Measurements from ENCODE around the gene MTX1.
"Not testable (repeated sequence)": the region's sequence is repeated elsewhere in the genome, so short reads cannot be mapped to it uniquely, and the experiment has no call there.

Gene MTX1

GRCh38 chr1:155218854-155219591 lies 10.5 kb downstream of the MTX1 start:
- ATAC-seq (replicated peaks), result no peak
- no peaks in the 10 kb centered on the region for H3K9me3 Mint-ChIP-seq

GRCh38 chr1:155219592-155220031 lies 11.1 kb downstream of the MTX1 start:
- DNase-seq (no peak), ATAC-seq (replicated peaks) (peak; percentile 85)
- Mint-ChIP-seq H3K27me3 (no peaks in the 10 kb centered on the region), H3K36me3 (ENCODE audit: insufficient read depth) (no peaks in the 10 kb centered on the region), H3K4me3 (peak overlapping the region; percentile 29 to 35), H3K27ac (peak overlapping the region; percentile 69 to 82), H3K4me1 (ENCODE audit: low read depth in 2 of 2) (peaks cover 15 to 20% of the 10 kb centered on the region in 2 donors), H3K9me3 (no peaks in the 10 kb centered on the region)

More at GRCh38 chr1:155218854-155219591, 10.5 kb downstream of the MTX1 start:
- DNase-seq, result no peak
- Mint-ChIP-seq H3K4me1 (ENCODE audit: low read depth in 2 of 2) (peaks cover 15 to 20% of the 10 kb centered on the region in 2 donors), H3K27me3 (no peaks in the 10 kb centered on the region), H3K4me3 (peak overlapping the region; percentile 29 to 35), H3K36me3 (ENCODE audit: insufficient read depth) (no peaks in the 10 kb centered on the region), H3K27ac (peak overlapping the region; percentile 69 to 82)

- not testable (repeated sequence) for H3K36me3 Mint-ChIP-seq (ENCODE audit: insufficient read depth); H3K9me3 Mint-ChIP-seq; H3K27me3 Mint-ChIP-seq; H3K4me3 Mint-ChIP-seq; DNase-seq
- H3K4me1 Mint-ChIP-seq (ENCODE audit: low read depth in 2 of 2), result peaks cover 15% of the 10 kb centered on the region in 2 donors
- ATAC-seq (replicated peaks), result peak; percentile 12
- peak overlapping the region; percentile 69 to 82 for H3K27ac Mint-ChIP-seq
Measured at GRCh38 chr1:155220211-155220965, 11.9 kb downstream of the MTX1 start.

GRCh38 chr1:155223047-155223446 lies 14.6 kb downstream of the MTX1 start:
- Mint-ChIP-seq H3K4me3 (no peak overlapping the region), H3K4me1 (ENCODE audit: low read depth in 2 of 2) (peaks cover 27 to 30% of the 10 kb centered on the region in 2 donors)

GRCh38 chr1:155225404-155225759 lies 16.9 kb downstream of the MTX1 start:
- DNase-seq; H3K27me3 Mint-ChIP-seq; H3K9me3 Mint-ChIP-seq; H3K4me3 Mint-ChIP-seq; ATAC-seq (replicated peaks): not testable (repeated sequence)
- peaks cover 12 to 15% of the 10 kb centered on the region in 2 donors for H3K4me1 Mint-ChIP-seq (ENCODE audit: low read depth in 2 of 2)
- H3K36me3 Mint-ChIP-seq (ENCODE audit: insufficient read depth), result peaks cover 12% of the 10 kb centered on the region
- H3K27ac Mint-ChIP-seq, result peak overlapping the region in 1 of 2 donors; percentile 93

More at GRCh38 chr1:155223047-155223446, 14.6 kb downstream of the MTX1 start:
- H3K27ac Mint-ChIP-seq, result no peak overlapping the region
- H3K36me3 Mint-ChIP-seq (ENCODE audit: insufficient read depth), result peaks cover 12% of the 10 kb centered on the region
- no peak for DNase-seq
- H3K9me3 Mint-ChIP-seq, result no peaks in the 10 kb centered on the region
- no peaks in the 10 kb centered on the region for H3K27me3 Mint-ChIP-seq
- ATAC-seq (replicated peaks), result no peak

- ATAC-seq (replicated peaks) (peak; percentile 53), DNase-seq (peak; percentile 73 to 80 (median 76))
- Mint-ChIP-seq H3K9me3 (no peaks in the 10 kb centered on the region), H3K27ac (peak overlapping the region; percentile 91 to 93), H3K36me3 (ENCODE audit: insufficient read depth) (peaks cover 12% of the 10 kb centered on the region), H3K27me3 (no peaks in the 10 kb centered on the region), H3K4me1 (ENCODE audit: low read depth in 2 of 2) (peaks cover 12 to 15% of the 10 kb centered on the region in 2 donors), H3K4me3 (peak overlapping the region; percentile 88 to 92)
Measured at GRCh38 chr1:155226188-155226909, 17.9 kb downstream of the MTX1 start.

- H3K4me1 Mint-ChIP-seq (ENCODE audit: low read depth in 2 of 2), result peaks cover 12 to 15% of the 10 kb centered on the region in 2 donors
- ATAC-seq (replicated peaks), result peak; percentile 7
Measured at GRCh38 chr1:155226910-155227260, 18.4 kb downstream of the MTX1 start.

GRCh38 chr1:155227261-155228095 lies 19.0 kb downstream of the MTX1 start:
- ATAC-seq (replicated peaks) (peak; percentile 90), DNase-seq (peak; percentile 93 to 98 (median 97))
- H3K4me3 Mint-ChIP-seq, result peak overlapping the region; percentile 88 to 92
- H3K36me3 Mint-ChIP-seq (ENCODE audit: insufficient read depth), result peaks cover 12% of the 10 kb centered on the region
- H3K27me3 Mint-ChIP-seq, result no peaks in the 10 kb centered on the region
- H3K9me3 Mint-ChIP-seq, result no peaks in the 10 kb centered on the region
- H3K4me1 Mint-ChIP-seq (ENCODE audit: low read depth in 2 of 2), result peaks cover 12 to 15% of the 10 kb centered on the region in 2 donors
- peak overlapping the region; percentile 91 to 93 for H3K27ac Mint-ChIP-seq

More at GRCh38 chr1:155226910-155227260, 18.4 kb downstream of the MTX1 start:
- H3K27ac Mint-ChIP-seq, result peak overlapping the region; percentile 91 to 93
- H3K36me3 Mint-ChIP-seq (ENCODE audit: insufficient read depth), result peaks cover 12% of the 10 kb centered on the region
- H3K27me3 Mint-ChIP-seq, result no peaks in the 10 kb centered on the region
- H3K4me3 Mint-ChIP-seq, result peak overlapping the region; percentile 88 to 92
- H3K9me3 Mint-ChIP-seq, result no peaks in the 10 kb centered on the region
- DNase-seq, result no peak

GRCh38 chr1:155228096-155228427 lies 19.6 kb downstream of the MTX1 start:
- H3K4me1 Mint-ChIP-seq (ENCODE audit: low read depth in 2 of 2), result peaks cover 12 to 15% of the 10 kb centered on the region in 2 donors
- no peaks in the 10 kb centered on the region for H3K27me3 Mint-ChIP-seq
- H3K27ac Mint-ChIP-seq, result peak overlapping the region; percentile 91 to 93
- peak overlapping the region; percentile 88 to 92 for H3K4me3 Mint-ChIP-seq
- H3K36me3 Mint-ChIP-seq (ENCODE audit: insufficient read depth), result peaks cover 12% of the 10 kb centered on the region
- ATAC-seq (replicated peaks) (no peak), DNase-seq (no peak)
- no peaks in the 10 kb centered on the region for H3K9me3 Mint-ChIP-seq

GRCh38 chr1:155231302-155231701 lies 22.8 kb downstream of the MTX1 start:
- not testable (repeated sequence) for H3K4me3 Mint-ChIP-seq; H3K9me3 Mint-ChIP-seq; ATAC-seq (replicated peaks); H3K27me3 Mint-ChIP-seq; DNase-seq; H3K27ac Mint-ChIP-seq
- H3K36me3 Mint-ChIP-seq (ENCODE audit: insufficient read depth), result peaks cover 21% of the 10 kb centered on the region
- peaks cover 13 to 20% of the 10 kb centered on the region in 2 donors for H3K4me1 Mint-ChIP-seq (ENCODE audit: low read depth in 2 of 2)

- H3K4me1 Mint-ChIP-seq (ENCODE audit: low read depth in 2 of 2), result peaks cover 4 to 12% of the 10 kb centered on the region in 2 donors
- not testable (repeated sequence) for ATAC-seq (replicated peaks)
Measured at GRCh38 chr1:155232001-155232978, 23.8 kb downstream of the MTX1 start.

GRCh38 chr1:155233502-155233901 lies 25.0 kb downstream of the MTX1 start:
- H3K27ac Mint-ChIP-seq; ATAC-seq (replicated peaks); H3K9me3 Mint-ChIP-seq; H3K27me3 Mint-ChIP-seq; DNase-seq; H3K4me3 Mint-ChIP-seq; H3K4me1 Mint-ChIP-seq (ENCODE audit: low read depth in 2 of 2): not testable (repeated sequence)
- H3K36me3 Mint-ChIP-seq (ENCODE audit: insufficient read depth), result peaks cover 17% of the 10 kb centered on the region

More at GRCh38 chr1:155232001-155232978, 23.8 kb downstream of the MTX1 start:
- H3K36me3 Mint-ChIP-seq (ENCODE audit: insufficient read depth), result peaks cover 15% of the 10 kb centered on the region
- H3K4me3 Mint-ChIP-seq, DNase-seq, H3K9me3 Mint-ChIP-seq, H3K27me3 Mint-ChIP-seq, H3K27ac Mint-ChIP-seq: not testable (repeated sequence)

Measured in effector memory CD8-positive, alpha-beta T cell (primary cell).